NK-92 (cell line): ENCODE results near the gene BID.

Experiments
- DNase-seq: peaks from one replicate; lab custom pipeline; 2025; ENCODE audit not compliant: unreplicated experiment; lab: John Stamatoyannopoulos, UW

BID gene

GRCh38 chr22:17784776-17785175, 10.5 kb upstream of the BID start:
- no peak for DNase-seq

GRCh38 chr22:17783773-17784480, 9.7 kb upstream of the BID start:
- DNase-seq: no peak

GRCh38 chr22:17783312-17783711, 9.0 kb upstream of the BID start:
- no peak for DNase-seq

- no peak for DNase-seq
These were observed 8.4 kb upstream of the BID start for GRCh38 chr22:17782621-17783020.

GRCh38 chr22:17782158-17782557, 7.9 kb upstream of the BID start:
- DNase-seq: no peak

- no peak for DNase-seq
These were observed 7.2 kb upstream of the BID start for GRCh38 chr22:17781319-17782031.

- DNase-seq: no peak
These were observed 6.6 kb upstream of the BID start for GRCh38 chr22:17780741-17781318.

- DNase-seq: no peak
These were observed 6.0 kb upstream of the BID start for GRCh38 chr22:17780116-17780740.

- DNase-seq: no peak
These were observed 5.2 kb upstream of the BID start for GRCh38 chr22:17779286-17780115.

- no peak for DNase-seq
These were observed 4.2 kb upstream of the BID start for GRCh38 chr22:17778412-17778976.

- no peak for DNase-seq
These were observed 3.4 kb upstream of the BID start for GRCh38 chr22:17777717-17778044.

- DNase-seq: no peak
These were observed 2.9 kb upstream of the BID start for GRCh38 chr22:17777005-17777716.

- DNase-seq: no peak
These were observed 1.7 kb upstream of the BID start for GRCh38 chr22:17775781-17776465.

- no peak for DNase-seq
These were observed 837 bp upstream of the BID start for GRCh38 chr22:17774926-17775685.

- DNase-seq: no peak
These were observed 563 bp downstream of the BID start for GRCh38 chr22:17773606-17774205.

GRCh38 chr22:17772958-17773605, 1.2 kb downstream of the BID start:
- no peak for DNase-seq

GRCh38 chr22:17772249-17772957, 1.9 kb downstream of the BID start:
- no peak for DNase-seq
